ENCODE results near the gene PSMA3.
"Not testable (repeated sequence)": the region's sequence is repeated elsewhere in the genome, so short reads cannot be mapped to it uniquely, and the experiment has no call there.

Gene PSMA3

GRCh38 chr14:58244556-58245387, at the start of gene PSMA3:
Gene PSMA3, plus strand, starts transcription at chr14:58244843. Its CDS starts 78 bp downstream, at chr14:58244921.
- DNase-seq: peak; percentile 97

GRCh38 chr14:58196198-58196597, 48.4 kb upstream of the PSMA3 start:
- DNase-seq: no peak

GRCh38 chr14:58198086-58198485, 46.6 kb upstream of the PSMA3 start:
- DNase-seq: no peak

DNA sequence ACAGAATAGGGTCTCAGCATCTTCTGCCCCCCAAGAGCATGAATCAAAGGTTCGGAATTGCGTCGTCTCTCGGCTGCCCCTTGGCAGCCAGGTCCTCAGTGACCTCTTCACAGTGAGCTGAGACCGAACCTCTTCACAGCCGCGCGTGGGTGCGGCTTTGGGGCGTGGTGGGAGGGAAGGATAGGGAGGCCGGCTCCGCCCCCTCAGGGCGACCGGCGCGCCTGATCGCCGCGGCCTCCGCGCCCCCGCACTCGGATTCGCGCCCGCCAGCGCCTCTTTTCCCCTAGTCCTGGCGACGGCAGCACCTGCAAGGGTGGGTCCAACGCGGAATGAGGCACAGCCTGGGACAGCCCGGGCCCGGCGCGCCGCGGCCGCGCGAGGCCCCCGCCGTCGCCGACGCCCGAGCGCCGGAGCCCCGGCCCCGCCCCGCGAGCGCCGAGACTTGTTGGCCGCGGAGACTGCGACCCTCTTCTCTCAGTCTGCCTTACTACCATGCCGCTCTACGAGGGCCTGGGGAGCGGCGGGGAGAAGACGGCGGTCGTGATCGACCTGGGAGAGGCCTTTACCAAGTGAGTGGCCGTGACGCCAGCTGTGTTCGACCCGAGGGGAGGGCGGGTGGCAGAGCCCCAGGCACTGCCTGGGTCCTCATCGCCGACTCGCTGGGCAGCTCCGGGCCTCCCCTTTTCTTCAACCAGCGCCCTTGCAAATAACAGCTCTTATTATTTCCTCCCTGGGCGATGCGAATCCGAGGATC, 44.7 kb upstream of the PSMA3 start, which contains the start of gene ACTR10:
Gene ACTR10 (plus strand): TSS at position 424 of the 754 bp plus-strand sequence. CDS start 69 bp downstream, at position 493.
- peak; percentile 91 for DNase-seq

GRCh38 chr14:58200480-58200841, 44.2 kb upstream of the PSMA3 start:
- no peak for DNase-seq

GRCh38 chr14:58200846-58201245, 43.8 kb upstream of the PSMA3 start:
- no peak for DNase-seq

DNA sequence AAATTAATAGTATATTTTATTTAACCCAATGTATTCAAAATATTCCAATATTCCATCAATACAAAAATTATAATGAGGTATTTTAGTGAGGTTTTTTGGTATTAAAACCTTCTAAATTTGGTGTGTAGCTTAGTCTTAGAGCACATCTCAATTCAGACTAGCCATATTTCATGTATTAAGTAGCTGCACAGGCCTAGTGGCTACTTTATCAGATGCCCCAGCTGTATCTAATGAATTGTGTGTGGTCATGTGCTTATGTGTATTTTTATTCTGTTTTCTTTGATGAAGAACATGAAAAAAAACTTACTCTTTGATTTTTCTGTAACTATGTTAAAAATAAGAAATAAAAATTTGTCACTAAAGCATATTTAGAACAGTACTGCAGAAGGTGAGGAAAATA, 31.5 kb upstream of the PSMA3 start:
- no peak for DNase-seq

DNA sequence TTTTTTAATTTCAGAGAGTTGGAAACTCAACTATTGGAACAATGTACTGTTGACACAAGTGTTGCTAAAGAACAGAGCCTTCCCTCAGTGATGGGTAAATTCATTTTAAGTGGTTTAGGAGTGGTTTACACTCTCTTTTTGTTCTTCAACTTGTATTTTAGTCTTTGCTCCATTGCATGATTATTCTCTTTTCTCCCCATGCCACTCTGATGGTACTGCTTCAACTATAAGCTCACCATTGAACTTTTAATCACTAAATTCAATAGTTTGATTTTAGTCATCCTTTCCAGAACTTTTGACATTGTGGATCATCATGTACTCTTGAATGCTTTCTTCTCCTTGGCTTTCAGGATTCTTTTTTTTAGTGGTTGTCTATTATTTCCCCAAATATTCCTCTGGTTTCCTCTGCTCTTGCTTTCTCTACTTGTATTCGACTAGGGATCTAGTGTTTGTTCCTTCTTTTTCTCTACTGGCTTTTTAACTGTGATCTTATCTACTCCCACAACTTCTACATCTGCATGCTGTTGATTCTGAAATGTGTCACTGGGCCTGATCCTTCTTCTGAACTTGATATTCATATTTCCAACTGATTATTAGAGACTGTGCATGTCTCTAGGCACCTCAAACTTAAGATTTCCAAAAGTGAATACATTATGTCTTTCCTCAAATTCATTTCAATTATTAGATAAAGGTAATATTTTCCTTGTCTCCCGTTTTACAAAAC, 29.3 kb upstream of the PSMA3 start:
- no peak for DNase-seq

DNA sequence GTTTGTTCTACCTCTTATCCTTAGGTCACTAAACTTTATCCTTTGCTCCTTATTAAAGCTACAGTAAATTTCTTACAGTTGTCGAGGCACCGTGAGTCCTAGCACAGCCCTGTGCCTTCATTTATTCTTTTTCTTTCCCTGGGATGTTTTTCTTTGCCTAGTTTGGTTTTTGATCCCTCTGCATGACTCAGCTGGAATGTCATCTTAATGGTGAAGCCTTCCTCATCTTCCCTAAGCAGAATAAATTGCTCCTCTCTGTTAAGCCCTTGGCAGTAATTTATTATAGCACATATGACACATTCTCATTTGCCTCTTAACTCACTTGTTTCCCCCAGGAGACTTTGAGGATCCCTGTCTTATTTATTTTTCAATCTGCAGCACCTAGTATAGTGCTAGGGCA, 28.1 kb upstream of the PSMA3 start:
- no peak for DNase-seq

- DNase-seq: no peak
Observed at GRCh38 chr14:58227096-58227819, 17.4 kb upstream of the PSMA3 start.

DNA sequence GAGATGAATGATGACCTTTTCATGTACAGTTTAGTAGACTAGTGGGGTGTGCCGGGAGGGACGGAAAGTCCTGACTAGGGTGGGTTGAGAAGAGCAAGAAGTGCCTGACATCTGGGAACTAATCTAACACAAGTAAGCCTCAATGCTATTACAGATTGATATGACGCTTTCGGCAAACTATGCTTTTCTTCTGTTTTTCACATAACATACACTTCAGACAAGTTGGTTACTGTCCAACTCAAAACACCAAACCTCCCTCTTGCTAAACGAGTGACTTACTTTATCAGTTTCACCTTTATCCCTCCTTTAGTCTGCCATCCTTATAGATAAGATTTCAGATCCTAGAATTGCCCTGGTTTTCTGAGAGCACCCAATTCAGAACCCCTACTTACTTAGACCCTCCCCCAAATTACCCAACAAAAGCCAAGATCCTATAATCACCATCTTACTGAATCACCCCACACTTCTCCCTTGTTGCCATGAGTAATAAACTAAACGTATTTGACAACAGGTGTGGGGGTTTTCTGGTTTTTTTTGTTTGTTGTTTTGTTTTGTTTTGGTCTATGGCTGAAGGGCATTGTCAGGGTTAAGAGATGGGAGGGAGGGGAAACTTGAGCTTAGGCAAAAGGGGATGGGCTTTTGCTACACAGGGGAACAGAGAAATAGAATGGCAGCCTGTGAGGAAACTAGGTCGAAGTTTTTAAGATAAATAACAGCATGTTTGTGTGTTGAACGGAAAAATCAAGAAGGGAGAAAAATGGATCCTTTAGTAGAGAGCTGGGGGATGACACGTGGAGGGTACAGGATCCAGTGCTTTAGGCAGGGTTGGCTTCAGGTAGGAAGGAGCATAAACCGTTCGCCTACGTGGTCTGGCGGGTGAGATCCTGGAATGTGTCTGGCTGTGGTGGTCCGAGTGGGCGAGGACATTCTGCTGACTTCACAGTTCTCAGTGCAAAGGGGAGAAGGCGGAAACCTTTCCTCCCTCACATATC, 6.1 kb upstream of the PSMA3 start:
- DNase-seq: no peak

DNA sequence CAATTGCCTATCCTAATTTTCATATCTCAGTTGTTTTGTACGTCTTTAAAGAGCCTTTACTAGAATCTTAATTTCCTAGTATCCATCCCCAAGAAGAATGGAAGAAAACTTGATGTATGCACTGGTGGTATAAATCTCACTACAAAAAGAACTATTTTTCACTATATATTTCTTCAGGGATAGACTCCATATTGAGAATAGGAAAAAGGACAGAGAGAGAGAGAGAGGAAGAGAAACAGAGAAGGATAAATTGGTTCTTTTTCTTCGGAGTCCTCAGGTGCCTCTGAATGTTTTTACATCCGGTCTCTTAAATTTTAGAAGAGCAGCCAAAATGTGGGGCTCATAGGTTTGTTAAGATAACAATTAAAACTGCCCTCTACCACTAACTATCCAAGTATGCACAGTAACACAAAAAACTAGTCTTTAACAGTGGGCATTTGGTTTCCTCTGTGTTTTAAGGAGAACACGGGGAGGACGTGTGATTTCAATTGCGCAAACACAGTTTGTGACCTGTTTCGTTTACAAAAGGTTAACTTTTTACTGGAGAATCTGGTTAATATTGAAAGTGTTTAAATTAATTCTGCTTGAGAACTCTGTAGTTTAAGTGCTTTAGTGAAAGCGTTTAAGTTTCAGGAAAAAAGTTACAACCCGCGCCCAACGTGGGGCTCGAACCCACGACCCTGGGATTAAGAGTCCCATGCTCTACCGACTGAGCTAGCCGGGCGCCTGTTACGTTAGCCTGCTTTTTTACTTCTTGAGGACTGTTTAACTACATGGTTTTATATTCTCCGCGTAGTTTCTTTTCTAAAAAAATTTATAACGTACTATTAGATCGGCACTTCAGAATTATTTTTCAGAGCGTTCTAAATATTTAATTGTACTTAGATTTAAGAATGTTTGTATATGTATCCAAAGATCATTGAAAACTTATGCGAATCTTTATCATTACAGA, 5.1 kb upstream of the PSMA3 start:
- DNase-seq: peak; percentile 79

DNA sequence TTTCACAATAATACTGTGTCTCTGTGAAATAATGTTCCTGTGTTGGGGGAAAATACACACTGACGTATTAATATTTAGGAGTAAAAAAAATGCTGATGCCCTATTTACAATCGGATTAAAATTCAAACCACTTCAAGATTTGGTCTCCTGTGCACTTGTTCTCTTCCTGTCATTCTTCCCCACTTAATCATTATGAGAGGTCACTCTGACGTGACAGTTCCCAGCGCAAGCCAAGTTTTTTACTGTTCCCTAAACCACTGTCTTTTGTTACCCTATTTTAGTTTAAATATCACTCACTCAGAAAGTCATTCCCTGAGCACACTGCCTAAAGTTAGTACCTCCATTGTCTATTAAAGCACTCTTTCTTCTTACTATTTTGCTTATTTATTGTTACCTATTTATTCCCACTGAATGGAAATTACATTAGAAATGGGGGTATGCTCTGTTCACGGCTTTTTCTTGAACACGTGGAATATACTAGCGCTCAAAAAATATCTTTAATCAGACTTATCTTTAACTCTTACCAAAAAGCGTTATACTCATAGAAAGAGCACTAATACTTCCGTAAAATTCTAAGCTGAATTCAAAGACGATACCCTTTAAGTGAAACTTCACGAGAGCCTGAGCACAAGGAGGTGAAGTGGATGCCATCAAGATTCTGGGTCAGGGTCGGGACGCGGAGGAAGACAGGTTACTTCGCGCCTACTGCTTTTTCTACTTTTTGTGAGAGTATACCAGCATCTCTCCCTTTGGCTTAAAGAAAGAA, 670 bp upstream of the PSMA3 start:
- DNase-seq: no peak

DNA sequence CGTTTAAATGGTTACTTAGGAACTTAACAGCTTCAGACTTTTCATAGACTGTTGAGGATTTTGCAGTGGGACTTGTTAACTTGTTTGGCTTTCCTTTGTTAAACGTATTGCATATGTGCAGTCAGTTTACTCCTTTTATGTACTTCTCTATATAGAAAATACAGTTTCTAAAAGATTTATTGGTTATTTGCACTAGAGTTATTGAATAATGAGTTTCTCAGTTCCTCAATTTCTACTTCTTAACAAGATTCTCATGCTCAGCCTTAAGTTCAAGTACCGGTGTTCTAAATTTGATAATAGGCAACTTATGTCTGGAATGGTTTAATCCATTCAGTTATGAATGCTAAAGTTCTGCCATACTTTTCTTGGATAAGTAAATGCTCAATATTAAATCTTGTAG, 919 bp downstream of the PSMA3 start:
- no peak for DNase-seq

DNA sequence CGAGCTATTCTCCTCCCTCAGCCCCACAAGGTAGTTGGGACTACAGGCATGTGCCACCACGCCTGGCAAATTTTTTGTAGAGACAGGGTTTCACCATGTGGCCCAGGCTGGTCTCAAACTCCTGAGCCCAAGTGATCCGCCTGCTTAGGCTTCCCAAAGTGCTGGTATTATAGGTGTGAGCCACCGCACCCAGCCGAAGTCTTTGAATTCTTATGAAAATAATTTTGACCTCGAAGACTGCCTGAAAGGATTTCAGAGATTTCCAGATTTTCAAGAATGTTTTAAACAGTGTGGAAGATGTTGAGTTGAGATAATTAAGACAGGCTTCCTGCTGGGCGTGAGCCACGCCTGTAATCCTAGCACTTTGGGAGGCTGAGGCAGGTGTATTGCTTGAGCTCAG, 5.0 kb downstream of the PSMA3 start:
- DNase-seq: no peak

GRCh38 chr14:58258156-58258555, 13.5 kb downstream of the PSMA3 start:
- DNase-seq: no peak

- DNase-seq: not testable (repeated sequence)
Observed at GRCh38 chr14:58262005-58262404, 17.4 kb downstream of the PSMA3 start.

- no peak for DNase-seq
Observed at GRCh38 chr14:58265401-58265800, 20.8 kb downstream of the PSMA3 start.

DNA sequence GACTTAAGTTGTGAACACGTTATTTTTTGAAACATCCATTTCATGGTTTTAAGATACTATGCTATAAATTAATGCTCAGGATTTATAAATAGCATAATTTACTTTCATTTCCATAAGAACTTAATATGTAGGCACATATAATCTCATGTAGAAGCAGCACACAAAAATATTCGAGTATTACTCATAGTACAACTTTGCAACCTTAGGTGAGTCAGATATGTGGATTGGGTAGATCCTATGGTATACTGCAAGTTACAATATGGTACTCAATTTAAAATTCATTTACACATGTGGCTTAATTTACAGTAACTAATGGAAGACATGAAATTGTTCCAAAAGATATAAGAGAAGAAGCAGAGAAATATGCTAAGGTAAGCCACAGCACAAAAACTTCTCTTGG, 26.0 kb downstream of the PSMA3 start:
- no peak for DNase-seq

All from activated CD4-positive, CD25-positive, alpha-beta regulatory T cell treated with anti-CD3 and anti-CD28 coated beads, Interleukin-2, amount 50 U/mL, for 72 hours (primary cell).